Activated CD4-positive, alpha-beta T cell treated with anti-CD3 and anti-CD28 coated beads, Interleukin-2, amount 50 U/mL, for 4 hours (primary cell): Measurements from ENCODE around the gene MED25.

ENCODE experiments used
- DNase-seq, 2 experiments: peaks; one replicate each; pipeline ENCODE4 v3.0.0-alpha.2; 2020

The MED25 gene

GRCh38 chr19:49847731-49848696, 29.9 kb downstream of the MED25 start:
- DNase-seq, result no peak

DNA sequence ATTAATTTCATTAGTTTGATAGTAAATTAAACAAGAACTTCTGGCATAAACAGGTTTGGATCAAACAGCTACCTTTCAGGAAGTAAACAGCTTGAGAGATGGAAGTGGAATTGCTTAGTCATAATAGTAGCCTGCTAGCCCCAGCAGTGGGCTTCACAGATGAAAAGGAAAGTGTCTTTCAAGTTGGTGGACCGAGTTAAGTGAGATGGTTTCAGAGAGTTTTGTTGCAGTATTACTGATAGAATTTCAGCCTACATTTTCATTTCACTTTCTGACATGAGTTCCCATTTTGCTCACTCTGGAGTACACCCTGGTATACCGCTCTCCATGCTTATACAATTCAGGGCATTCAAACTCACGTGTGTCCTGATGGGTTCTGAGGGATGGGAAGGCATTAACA, 30.8 kb downstream of the MED25 start:
- no peak for DNase-seq

- DNase-seq, result no peak
These were observed 31.5 kb downstream of the MED25 start for GRCh38 chr19:49849433-49850220.

DNA sequence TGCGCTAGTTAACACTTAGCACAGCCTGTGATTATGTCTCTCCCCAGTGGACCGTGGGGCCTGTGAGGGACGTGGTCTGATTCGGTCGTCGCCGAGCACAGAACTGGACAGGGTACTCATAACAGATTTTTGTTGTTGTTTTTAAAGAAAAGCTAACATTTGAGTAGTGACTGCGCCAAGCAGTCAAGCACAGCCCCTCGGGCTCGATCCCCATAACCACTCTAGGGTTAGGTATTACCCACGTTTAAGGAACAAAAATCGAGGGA, 32.1 kb downstream of the MED25 start:
- no peak for DNase-seq

DNA sequence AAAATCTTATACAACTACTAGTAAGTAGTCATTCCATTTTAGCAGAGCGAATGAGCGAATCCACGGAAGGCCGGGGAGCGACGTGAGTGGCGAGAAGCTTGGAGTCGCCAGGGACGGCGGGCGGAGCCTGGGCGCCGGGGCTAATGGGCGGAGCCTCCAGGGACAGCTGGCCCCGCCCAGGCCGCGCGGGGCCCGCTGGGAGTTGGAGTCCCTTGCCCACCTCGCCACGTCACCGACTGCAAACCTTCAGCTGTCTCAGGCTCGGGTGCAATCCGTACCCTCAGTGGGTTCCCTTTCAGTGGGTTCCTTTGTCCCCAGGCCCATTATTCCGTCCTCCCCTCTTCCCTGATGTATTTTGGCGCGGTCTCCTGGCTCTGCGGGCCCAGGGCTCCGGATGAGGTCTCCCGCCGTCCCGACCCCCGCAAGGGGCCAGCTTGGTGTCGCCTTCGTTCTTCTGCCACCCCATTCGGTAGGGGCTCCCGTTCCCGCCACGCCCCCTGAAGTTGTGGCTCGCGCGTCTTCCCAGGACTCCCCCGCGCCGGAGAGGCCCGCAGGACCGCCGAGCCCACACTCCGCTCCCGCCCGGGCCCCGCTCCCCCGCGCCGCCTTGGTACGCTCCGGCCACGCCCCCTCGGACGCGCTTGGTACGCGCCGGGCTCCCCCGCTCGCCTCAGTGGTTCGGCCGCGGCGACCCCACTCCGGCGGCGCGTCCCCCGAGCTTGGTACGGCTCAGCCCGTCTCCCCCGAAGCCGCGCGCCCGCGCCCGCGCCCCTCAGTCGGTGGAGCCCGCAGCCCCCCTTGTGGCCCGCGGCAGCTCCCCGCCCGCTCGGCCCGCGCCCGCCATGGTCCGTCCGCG, 32.6 kb downstream of the MED25 start, which contains the start of gene PTOV1:
Gene PTOV1 (plus strand): TSS at position 673 of the 856 bp plus-strand sequence.
- DNase-seq, result peak; percentile 80 to 81

DNA sequence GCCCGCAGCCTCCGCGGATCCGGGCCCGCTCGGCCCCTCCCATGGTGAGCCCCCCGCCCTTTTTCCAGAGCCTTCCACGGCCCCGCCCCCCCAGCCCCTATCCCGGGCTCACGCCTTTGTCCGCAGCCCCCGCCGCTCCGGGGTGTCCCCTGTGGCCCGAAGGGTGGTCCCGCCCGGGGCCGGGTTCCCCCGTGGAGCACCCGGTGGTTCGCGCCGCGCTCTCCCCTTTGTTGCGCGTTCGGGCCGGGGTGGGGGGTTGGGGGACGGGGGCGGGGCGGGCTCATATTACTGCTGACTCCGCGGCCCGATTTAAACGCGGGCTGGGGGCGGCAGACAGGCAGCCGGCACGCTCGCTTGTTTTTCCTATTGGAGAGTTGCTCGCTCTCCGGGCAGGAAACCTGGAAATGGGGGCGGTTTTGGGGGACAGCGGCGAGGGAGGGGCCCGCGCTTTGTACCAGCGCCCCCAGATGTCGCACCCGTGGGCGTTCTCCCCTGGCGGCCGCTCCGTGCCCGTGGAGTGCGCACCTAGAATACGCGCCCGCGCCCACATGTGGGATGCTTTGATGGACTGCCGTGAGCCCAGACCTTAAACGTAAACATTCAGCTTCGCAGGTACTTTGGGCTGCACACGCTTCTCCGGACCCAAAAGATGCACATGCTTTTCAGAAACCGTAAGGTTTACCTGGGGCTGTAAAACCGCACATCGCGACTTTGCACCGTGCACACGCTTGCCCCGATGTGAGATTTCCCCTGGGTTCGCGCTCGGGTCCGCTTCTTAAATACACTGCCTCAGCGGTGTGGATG, 33.6 kb downstream of the MED25 start:
- DNase-seq, result peak; percentile 19 to 33

- no peak for DNase-seq
These were observed 34.6 kb downstream of the MED25 start for GRCh38 chr19:49852631-49853126.

DNA sequence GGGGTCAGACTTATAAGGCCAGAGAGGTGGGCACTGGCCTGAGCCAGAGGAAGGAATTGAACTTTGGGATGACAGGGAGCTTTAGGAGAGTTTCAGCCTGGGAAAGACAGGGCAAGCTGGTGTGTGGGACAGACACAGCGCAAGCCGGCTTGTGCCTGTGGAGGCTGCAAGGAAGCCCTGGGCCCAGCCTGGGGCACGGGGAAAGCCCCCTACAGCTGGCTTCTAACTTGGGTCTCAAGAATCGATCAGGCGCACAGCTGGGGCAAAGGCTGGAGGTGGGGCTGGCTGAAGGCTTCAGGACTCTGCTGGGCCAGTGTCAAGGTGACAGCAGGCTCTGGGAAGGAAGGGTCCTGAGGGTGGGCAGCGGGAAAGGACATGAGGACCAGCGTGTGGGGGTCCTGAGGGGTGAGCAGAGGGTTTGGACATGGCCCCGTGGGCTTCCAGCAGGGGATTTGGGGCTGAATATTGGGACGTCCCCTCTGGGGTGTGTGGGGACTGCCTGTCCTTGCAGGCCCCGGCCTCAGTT, 35.8 kb downstream of the MED25 start:
- no peak for DNase-seq

DNA sequence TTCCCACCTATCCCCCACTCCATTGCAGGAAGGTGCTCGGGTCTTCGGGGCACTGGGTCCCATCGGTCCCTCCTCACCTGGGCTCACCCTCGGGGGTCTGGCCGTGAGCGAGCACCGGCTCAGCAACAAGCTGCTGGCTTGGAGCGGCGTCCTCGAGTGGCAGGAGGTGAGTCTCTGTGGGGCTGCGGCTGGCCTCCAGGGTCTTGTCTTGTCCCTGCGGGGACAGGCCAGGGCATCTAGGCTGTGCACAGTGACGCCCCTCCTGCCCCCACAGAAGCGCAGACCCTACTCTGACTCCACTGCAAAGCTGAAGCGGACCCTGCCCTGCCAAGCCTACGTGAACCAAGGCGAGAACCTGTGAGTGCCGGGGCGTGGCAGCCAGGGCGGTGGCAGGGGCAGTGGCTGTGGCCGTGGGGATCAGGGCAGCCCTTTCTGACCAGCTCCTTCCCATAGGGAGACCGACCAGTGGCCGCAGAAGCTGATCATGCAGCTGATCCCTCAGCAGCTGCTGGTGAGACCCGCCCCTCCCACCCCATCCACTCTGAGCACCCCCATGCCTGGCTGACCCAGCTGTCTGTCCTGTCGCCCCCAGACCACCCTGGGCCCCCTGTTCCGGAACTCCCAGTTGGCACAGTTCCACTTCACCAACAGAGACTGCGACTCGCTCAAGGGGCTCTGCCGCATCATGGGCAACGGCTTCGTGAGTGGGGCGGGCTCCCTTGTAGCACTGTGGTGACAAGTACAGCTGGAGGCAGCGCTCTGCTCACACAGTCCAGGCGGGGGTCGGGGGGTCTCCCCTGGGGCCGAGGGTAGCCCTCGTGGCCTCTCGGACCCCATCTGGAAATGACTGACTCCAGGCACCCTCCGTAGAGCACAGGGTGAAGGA, 36.5 kb downstream of the MED25 start:
- DNase-seq, result no peak

DNA sequence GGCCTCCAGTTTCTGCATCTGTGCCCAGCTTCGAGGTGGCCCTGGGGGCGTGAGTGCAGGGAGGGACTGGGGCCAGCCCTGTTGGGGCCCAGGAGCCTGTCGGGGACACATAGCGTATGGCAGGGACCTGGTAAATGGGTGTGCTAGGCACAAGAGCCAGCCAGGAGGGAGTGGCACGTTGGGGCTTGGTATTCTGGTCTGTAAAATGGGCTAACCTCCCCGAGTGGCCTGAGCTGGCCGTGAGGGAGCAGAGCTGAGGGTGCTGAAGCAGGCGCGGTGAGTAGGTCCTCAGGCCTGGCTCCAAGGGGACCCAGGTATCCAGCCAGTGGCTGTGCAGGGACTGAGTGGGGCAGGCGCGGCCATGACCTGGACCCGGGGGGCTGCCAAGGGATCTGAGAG, 37.2 kb downstream of the MED25 start:
- DNase-seq, result no peak

DNA sequence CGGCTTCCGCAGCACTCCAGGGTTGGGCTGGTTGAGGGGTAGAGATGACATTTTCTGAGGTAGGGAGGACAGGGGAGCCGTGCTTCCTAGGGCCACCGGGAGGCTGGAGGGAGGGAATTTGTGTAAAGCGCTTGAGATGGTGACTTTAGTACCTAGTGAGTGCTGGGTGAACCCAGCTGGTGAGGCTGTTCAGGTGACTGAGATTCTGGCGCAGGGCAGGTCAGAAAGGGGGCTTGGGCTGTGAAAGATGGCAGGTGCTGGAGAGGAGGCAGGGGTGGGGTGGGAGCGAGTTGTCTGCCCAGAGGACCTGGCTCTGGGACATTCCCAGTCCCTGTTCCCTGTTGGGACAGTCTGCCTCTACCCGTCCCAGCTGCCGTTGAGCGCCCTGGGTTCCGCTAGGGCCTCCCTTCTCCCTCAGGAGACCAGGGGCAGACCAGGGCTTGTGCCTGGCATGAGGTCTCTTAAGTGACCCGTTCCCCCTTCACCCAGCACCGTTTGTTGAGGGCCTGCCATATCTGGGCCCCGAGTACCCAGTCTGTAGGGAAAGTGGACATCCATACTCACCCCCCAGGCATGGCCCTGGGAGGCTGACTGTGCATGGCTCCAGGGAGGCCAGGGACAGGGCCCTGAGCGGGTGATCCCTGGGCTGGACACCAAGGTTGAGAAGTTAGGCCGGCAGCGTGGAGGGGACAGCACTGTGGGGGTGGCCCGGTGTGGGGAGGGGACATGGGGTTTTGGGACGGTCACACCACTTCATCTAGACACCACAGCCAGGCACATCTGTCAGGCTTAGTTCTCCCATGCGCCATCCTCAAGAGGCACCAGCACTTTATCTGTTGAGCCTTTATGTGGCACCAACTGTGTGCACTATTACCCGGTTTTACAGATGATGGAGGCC, 37.8 kb downstream of the MED25 start:
- no peak for DNase-seq

GRCh38 chr19:49856574-49857021, 38.5 kb downstream of the MED25 start:
- no peak for DNase-seq

- no peak for DNase-seq
These were observed 39.2 kb downstream of the MED25 start for GRCh38 chr19:49857061-49857837.

- DNase-seq, result no peak
These were observed 39.7 kb downstream of the MED25 start for GRCh38 chr19:49857838-49858087.

- no peak for DNase-seq
These were observed 40.2 kb downstream of the MED25 start for GRCh38 chr19:49858088-49858985.

GRCh38 chr19:49859682-49860335, 41.7 kb downstream of the MED25 start:
- DNase-seq, result no peak
